Liver (tissue), 9 donors: ENCODE data around the gene CST3. TPM values are rescaled to one million over a fixed set of nuclear protein-coding genes. Genes with fewer than 3 reads are reported as not detected.

Source experiments
- DNase-seq: peaks from one replicate; pipeline ENCODE4 v3.0.0-alpha.2; 2017; ENCODE audit warnings: low spot score
- H3K27ac ChIP-seq, 2 donors: one replicate each; pipeline ENCODE4 v1.7.0; 2013; ENCODE audit warnings: inconsistent platforms in 2 of 2, low read length in 2 of 2, control low read depth in 1 of 2, low read depth in 1 of 2, mild to moderate bottlenecking in 1 of 2
- H3K27me3 ChIP-seq, 4 donors: one replicate each; pipeline versions ENCODE4 v1.6.1 to v1.7.0; 2013; ENCODE audit warnings: low read length in 3 of 4, inconsistent platforms in 1 of 4, mild to moderate bottlenecking in 1 of 4, moderate library complexity in 1 of 4; ENCODE audit not compliant: control insufficient read depth in 4 of 4, insufficient read depth in 4 of 4
- H3K36me3 ChIP-seq, 4 donors: one replicate each; pipeline versions ENCODE4 v1.6.1 to v1.7.0; 2013; ENCODE audit warnings: low read length in 3 of 4, mild to moderate bottlenecking in 3 of 4, low read depth in 1 of 4, moderate library complexity in 1 of 4; ENCODE audit not compliant: control insufficient read depth in 4 of 4, insufficient read depth in 3 of 4
- H3K4me1 ChIP-seq, 4 donors: one replicate each; pipeline versions ENCODE4 v1.6.1 to v1.7.0; 2013; ENCODE audit warnings: low read length in 3 of 4, mild to moderate bottlenecking in 3 of 4, moderate library complexity in 1 of 4; ENCODE audit not compliant: control insufficient read depth in 4 of 4, insufficient read depth in 4 of 4
- H3K4me3 ChIP-seq, 3 donors: one replicate each; pipeline versions ENCODE4 v1.6.1 to v1.7.0; 2013; ENCODE audit warnings: low read length in 3 of 3, control low read depth in 1 of 3, low read depth in 1 of 3, mild to moderate bottlenecking in 1 of 3
- H3K9ac ChIP-seq, 2 donors: one replicate each; pipeline ENCODE4 v1.7.0; 2013; ENCODE audit warnings: low read length in 2 of 2, mild to moderate bottlenecking in 2 of 2, moderate library complexity in 2 of 2, control low read depth in 1 of 2, low read depth in 1 of 2
- H3K9me3 ChIP-seq, 4 donors: one replicate each; pipeline versions ENCODE4 v1.6.1 to v1.7.0; 2013; ENCODE audit warnings: low read length in 3 of 4; ENCODE audit not compliant: control insufficient read depth in 4 of 4
- ATF3 ChIP-seq: IDR thresholded peaks from 2 replicates; pipeline ENCODE4 v1.6.1; 2016; ENCODE audit warnings: antibody characterized with exemption
- CTCF ChIP-seq: fragments of 150-350 bp; IDR thresholded peaks from 2 replicates; pipeline ENCODE4 v1.5.1; 2017; ENCODE audit warnings: improper control_type of control experiment, low read depth, low read length; ENCODE audit not compliant: missing input control
- EGR1 ChIP-seq, 2 donors: IDR thresholded peaks; 2 replicates each; pipeline ENCODE4 v1.6.1; 2016 to 2018; ENCODE audit warnings: antibody characterized with exemption in 2 of 2, low read depth in 2 of 2
- FOXA1 ChIP-seq: IDR thresholded peaks from 2 replicates; pipeline ENCODE4 v1.6.1; 2016; ENCODE audit warnings: antibody characterized with exemption
- GABPA ChIP-seq, 2 donors: IDR thresholded peaks in 1 of 2; conservative IDR thresholded peaks in 1 of 2; 2 replicates each; pipeline ENCODE4 v1.6.1; 2016; ENCODE audit warnings: antibody characterized with exemption in 2 of 2, mild to moderate bottlenecking in 1 of 2, moderate library complexity in 1 of 2
- NR2F2 ChIP-seq: IDR thresholded peaks from 2 replicates; pipeline ENCODE4 v1.6.1; 2016; ENCODE audit warnings: antibody characterized with exemption
- RAD21 ChIP-seq, 2 donors: IDR thresholded peaks; 2 replicates each; pipeline ENCODE4 v1.6.1; 2016; ENCODE audit warnings: antibody characterized with exemption in 2 of 2, mild to moderate bottlenecking in 2 of 2
- RXRA ChIP-seq, 2 donors: IDR thresholded peaks; 2 replicates each; pipeline ENCODE4 v1.6.1; 2017 to 2018; ENCODE audit warnings: antibody characterized with exemption in 2 of 2, mild to moderate bottlenecking in 1 of 2
- SP1 ChIP-seq: IDR thresholded peaks from 2 replicates; pipeline ENCODE4 v1.6.1; 2018; ENCODE audit warnings: antibody characterized with exemption, mild to moderate bottlenecking
- TAF1 ChIP-seq: conservative IDR thresholded peaks from 2 replicates; pipeline ENCODE4 v1.6.1; 2016; ENCODE audit warnings: antibody characterized with exemption, mild to moderate bottlenecking
- YY1 ChIP-seq: IDR thresholded peaks from 2 replicates; pipeline ENCODE4 v1.6.1; 2016; ENCODE audit warnings: antibody characterized with exemption, mild to moderate bottlenecking
- polyA plus RNA-seq, 2 donors: library from polyadenylated mRNA; stranded (reverse) in 1 of 2; unstranded in 1 of 2; fragments of 200-250 nt in 1 of 2; fragments of >200 nt in 1 of 2; fragmentation: Nextera tagmentation in 1 of 2; extraction: Ambion mirVana in 1 of 2; gene quantifications; one replicate each; pipeline versions ENCODE4 v1.2.1 to v1.2.3, GENCODE V29; 2013 to 2015
- total RNA-seq, 2 donors: library from RNA; depleted of rRNA; stranded (reverse); fragments of >200 nt; gene quantifications; one replicate each; pipeline ENCODE4 v1.2.3, GENCODE V29; 2014
- TF ChIP-seq, protein P1 (sequence below): IDR thresholded peaks from 2 replicates; pipeline ENCODE4 v1.6.1; 2016; ENCODE audit warnings: antibody characterized with exemption
- TF ChIP-seq, protein P2 (sequence below): IDR thresholded peaks from 2 replicates; pipeline ENCODE4 v1.6.1; 2016; ENCODE audit warnings: antibody characterized with exemption
- TF ChIP-seq, protein P3 (sequence below): IDR thresholded peaks from 2 replicates; pipeline ENCODE4 v1.6.1; 2016; ENCODE audit warnings: antibody characterized with exemption, mild to moderate bottlenecking
- donor health status: healthy.
- donor health status: healthy.
- donor health status: healthy.
- donor health status: healthy.
- donor health status: healthy.

CST3 gene
- total and polyA plus RNA-seq, 4 donors: 153 to 1,712 (median 513) TPM

- H3K4me3 ChIP-seq: no peak overlapping the region
- DNase-seq: no peak
- TF ChIP-seq, protein P1, sequence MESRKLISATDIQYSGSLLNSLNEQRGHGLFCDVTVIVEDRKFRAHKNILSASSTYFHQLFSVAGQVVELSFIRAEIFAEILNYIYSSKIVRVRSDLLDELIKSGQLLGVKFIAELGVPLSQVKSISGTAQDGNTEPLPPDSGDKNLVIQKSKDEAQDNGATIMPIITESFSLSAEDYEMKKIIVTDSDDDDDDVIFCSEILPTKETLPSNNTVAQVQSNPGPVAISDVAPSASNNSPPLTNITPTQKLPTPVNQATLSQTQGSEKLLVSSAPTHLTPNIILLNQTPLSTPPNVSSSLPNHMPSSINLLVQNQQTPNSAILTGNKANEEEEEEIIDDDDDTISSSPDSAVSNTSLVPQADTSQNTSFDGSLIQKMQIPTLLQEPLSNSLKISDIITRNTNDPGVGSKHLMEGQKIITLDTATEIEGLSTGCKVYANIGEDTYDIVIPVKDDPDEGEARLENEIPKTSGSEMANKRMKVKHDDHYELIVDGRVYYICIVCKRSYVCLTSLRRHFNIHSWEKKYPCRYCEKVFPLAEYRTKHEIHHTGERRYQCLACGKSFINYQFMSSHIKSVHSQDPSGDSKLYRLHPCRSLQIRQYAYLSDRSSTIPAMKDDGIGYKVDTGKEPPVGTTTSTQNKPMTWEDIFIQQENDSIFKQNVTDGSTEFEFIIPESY: no peak
- TF ChIP-seq RXRA (IDR thresholded peaks at IDR 0.05) (no peak), TAF1 (no peak), YY1 (no peak), ATF3 (no peak), FOXA1 (no peak), GABPA (IDR thresholded peaks at IDR 0.05 in 1 of 2, conservative IDR thresholded peaks at IDR 0.05 in 1 of 2) (no peak), CTCF (no peak), EGR1 (IDR thresholded peaks at IDR 0.05; ENCODE audit: low read depth in 2 of 2) (no peak), NR2F2 (no peak), RAD21 (IDR thresholded peaks at IDR 0.05) (no peak), SP1 (no peak)
- TF ChIP-seq, protein P2, sequence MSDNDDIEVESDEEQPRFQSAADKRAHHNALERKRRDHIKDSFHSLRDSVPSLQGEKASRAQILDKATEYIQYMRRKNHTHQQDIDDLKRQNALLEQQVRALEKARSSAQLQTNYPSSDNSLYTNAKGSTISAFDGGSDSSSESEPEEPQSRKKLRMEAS: no peak
- TF ChIP-seq, protein P3, sequence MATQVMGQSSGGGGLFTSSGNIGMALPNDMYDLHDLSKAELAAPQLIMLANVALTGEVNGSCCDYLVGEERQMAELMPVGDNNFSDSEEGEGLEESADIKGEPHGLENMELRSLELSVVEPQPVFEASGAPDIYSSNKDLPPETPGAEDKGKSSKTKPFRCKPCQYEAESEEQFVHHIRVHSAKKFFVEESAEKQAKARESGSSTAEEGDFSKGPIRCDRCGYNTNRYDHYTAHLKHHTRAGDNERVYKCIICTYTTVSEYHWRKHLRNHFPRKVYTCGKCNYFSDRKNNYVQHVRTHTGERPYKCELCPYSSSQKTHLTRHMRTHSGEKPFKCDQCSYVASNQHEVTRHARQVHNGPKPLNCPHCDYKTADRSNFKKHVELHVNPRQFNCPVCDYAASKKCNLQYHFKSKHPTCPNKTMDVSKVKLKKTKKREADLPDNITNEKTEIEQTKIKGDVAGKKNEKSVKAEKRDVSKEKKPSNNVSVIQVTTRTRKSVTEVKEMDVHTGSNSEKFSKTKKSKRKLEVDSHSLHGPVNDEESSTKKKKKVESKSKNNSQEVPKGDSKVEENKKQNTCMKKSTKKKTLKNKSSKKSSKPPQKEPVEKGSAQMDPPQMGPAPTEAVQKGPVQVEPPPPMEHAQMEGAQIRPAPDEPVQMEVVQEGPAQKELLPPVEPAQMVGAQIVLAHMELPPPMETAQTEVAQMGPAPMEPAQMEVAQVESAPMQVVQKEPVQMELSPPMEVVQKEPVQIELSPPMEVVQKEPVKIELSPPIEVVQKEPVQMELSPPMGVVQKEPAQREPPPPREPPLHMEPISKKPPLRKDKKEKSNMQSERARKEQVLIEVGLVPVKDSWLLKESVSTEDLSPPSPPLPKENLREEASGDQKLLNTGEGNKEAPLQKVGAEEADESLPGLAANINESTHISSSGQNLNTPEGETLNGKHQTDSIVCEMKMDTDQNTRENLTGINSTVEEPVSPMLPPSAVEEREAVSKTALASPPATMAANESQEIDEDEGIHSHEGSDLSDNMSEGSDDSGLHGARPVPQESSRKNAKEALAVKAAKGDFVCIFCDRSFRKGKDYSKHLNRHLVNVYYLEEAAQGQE: no peak
- peaks cover 0 to 3% (median 0%) of the 10 kb centered on the region in 4 donors for H3K27me3 ChIP-seq
- H3K27ac ChIP-seq: no peak overlapping the region
- no peaks in the 10 kb centered on the region for H3K36me3 ChIP-seq
- no peaks in the 10 kb centered on the region for H3K9me3 ChIP-seq
- no peaks in the 10 kb centered on the region for H3K4me1 ChIP-seq
- no peak overlapping the region for H3K9ac ChIP-seq
Observed at GRCh38 chr20:23680146-23680545, 42.4 kb upstream of the CST3 start.
